ENCODE results near the gene RPS14.
"Not testable (repeated sequence)": the region's sequence is repeated elsewhere in the genome, so short reads cannot be mapped to it uniquely, and the experiment has no call there.

DNA sequence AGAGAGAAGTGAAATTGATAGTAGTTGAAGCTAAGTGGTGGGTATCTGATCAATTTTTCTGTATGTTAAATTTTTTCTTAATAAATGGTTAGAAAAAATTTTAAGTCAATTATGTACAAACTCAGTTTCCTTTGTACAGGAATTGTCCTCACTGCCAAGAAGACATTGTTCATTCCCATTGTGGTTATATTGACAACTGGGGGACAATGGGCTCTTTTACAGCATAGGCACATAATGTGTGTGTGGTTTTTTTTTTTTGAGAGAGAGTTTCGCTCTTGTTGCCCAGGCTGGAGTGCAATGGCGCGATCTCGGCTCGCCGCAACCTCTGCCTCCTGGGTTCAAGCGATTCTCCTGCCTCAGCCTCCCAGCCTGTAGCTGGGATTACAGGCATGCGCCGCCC lies 23.4 kb downstream of the RPS14 start:
- not testable (repeated sequence) for TF ChIP-seq POLR2A (IDR thresholded peaks at IDR 0.05; ENCODE audit: low read depth, low read length); RCOR1 (IDR thresholded peaks at IDR 0.05; ENCODE audit: insufficient replicate concordance, low read length); SMC3 (IDR thresholded peaks at IDR 0.05; ENCODE audit: low read depth, low read length)
- TF ChIP-seq, protein P1, sequence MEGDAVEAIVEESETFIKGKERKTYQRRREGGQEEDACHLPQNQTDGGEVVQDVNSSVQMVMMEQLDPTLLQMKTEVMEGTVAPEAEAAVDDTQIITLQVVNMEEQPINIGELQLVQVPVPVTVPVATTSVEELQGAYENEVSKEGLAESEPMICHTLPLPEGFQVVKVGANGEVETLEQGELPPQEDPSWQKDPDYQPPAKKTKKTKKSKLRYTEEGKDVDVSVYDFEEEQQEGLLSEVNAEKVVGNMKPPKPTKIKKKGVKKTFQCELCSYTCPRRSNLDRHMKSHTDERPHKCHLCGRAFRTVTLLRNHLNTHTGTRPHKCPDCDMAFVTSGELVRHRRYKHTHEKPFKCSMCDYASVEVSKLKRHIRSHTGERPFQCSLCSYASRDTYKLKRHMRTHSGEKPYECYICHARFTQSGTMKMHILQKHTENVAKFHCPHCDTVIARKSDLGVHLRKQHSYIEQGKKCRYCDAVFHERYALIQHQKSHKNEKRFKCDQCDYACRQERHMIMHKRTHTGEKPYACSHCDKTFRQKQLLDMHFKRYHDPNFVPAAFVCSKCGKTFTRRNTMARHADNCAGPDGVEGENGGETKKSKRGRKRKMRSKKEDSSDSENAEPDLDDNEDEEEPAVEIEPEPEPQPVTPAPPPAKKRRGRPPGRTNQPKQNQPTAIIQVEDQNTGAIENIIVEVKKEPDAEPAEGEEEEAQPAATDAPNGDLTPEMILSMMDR (conservative IDR thresholded peaks at IDR 0.05; ENCODE audit: low read depth, low read length) = not testable (repeated sequence)
